Activated CD8-positive, alpha-beta memory T cell treated with anti-CD3 and anti-CD28 coated beads, Interleukin-2, amount 50 U/mL, for 4 hours (primary cell): Measurements from ENCODE around the gene NFATC3.

Experiments
- DNase-seq: peaks from one replicate; pipeline ENCODE4 v3.0.0-alpha.2; 2020

The NFATC3 gene

DNA sequence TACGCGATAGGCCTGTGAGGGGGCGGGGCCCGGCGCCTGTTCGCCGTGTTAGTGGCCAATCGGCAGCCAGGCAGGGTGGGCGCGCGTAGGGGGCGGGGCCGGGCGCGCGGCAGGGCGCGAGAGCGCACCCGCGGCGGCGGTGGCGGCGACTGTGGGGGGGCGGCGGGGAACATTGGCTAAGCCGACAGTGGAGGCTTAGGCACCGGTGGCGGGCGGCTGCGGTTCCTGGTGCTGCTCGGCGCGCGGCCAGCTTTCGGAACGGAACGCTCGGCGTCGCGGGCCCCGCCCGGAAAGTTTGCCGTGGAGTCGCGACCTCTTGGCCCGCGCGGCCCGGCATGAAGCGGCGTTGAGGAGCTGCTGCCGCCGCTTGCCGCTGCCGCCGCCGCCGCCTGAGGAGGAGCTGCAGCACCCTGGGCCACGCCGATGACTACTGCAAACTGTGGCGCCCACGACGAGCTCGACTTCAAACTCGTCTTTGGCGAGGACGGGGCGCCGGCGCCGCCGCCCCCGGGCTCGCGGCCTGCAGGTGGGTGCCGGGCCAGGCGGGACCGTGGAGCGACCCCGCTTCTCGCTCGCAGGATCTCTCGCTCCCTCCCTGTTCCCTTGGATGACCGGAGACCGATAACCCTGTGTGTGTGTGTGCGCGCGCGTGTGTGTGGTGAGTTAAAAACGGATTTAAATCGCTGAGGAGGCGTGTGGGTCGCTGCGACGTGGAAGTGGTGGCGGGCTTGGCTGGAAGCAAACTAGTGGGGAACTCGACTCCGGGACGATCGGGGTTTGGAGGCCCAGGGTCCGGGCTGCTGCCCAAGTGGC is at the start of gene NFATC3:
NFATC3 (plus strand) TSS at position 112 of the 813 bp plus-strand sequence; CDS start at position 424, 312 bp downstream.
- DNase-seq, result peak; percentile 99

GRCh38 chr16:68037841-68038597 is 47.2 kb upstream of the NFATC3 start:
- no peak for DNase-seq

DNA sequence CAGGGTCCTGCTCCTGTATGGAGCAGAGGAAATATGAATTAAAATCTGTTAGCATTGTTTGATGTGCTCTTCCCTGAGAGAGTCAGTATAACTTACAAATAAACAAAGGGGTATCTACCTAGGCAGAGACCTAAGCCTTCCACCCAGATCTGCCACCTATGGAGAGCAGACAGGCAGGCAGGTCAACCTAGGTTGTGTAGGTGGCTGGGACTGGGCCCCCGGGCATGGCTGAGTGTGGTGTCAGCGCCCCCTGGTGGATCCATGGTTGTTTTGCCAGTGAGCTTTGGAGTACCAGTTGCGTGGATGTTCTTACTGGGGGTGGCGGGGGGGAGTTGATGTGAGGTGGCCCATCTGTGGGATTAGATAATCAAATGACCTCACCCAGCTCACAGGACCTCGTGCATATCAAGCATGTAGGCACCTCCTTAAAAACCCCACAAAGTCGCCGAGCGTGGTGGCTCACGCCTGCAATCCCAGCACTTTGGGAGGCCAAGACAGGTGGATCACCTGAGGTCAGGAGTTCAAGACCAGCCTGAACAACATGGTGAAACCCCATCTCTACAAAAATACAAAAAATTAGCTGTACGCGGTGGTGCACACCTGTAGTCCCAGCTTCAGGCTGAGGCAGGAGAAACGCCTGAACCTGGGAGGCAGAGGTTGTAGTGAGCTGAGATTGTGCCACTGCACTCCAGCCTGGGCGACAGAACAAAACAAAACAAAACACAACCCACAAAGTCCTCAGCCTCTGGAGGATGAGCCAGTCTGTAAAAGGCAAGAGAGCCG is 44.5 kb upstream of the NFATC3 start:
- peak; percentile 91 for DNase-seq

DNA sequence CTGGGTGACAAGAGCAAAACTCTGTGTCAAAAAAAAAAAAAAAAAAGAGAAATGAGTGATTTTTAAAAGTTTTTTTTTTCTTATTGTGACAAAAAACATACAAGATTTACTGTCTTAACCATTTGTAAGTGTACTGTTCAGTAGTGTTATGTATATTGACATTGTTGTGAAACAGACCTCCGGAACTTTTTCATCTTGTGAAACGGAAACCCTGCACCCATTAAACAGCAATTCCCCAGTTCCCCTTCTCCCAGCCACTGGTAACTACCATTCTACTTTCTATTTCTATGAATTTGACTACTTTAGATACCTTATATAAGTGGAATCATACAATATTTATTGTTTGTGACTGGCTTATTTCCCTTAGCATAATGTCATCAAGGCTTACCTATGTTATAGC is 43.4 kb upstream of the NFATC3 start:
- DNase-seq, result no peak

DNA sequence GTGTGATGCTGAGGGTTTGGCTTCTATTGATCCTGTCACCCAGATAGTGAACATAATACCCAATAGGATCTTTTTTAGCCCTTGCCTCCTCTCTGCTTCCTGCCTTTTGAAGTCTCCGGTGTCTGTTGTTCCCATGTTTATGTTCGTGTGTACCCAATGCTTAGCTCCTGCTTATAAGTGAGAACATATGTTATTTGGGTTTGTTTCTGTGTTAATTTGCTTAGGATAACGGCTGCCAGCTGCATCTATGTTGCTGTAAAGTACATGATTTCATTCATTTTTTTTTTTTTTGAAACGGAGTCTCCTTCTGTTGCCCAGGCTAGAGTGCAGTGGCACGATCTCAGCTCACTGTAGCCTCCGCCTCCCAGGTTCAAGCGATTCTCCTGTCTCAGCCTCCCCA is 39.1 kb upstream of the NFATC3 start:
- DNase-seq, result no peak

DNA sequence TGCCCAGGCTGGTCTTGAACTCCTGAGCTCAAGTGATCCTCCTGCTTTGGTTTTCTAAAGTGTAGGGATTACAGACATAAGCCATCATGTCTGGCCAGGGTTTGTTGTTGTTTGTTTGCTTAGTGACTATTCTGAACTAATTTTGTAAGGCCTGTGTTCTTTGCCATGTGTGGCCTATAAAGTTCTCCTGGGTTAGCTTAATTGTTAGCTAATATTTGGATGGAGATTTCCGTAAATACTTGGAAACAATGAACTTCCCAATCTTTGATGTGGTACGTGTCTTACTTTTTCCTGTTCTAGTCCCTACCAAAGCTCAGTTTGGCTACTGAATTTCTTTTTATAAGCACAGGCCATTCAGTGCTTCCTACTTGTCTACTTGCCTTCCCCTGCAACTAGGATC is 37.2 kb upstream of the NFATC3 start:
- no peak for DNase-seq

DNA sequence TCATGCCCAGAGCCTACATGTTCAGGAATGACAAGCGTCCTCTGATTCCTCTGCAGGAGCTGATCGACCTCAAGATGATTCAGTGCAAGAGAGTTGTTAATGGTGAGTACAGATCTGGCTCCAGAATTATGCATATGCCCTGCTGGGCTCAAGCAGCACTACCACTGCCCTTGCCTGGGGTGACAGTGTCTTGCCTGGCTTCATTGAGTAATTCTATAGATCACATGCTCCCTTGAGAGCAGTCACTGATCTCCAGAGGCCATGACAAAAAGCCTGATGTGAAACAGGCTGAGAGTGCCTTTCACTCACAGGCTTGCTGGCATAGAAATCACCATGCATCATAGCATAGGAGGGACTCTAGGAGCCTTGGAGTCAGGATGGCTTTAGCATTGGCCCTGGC is 35.7 kb upstream of the NFATC3 start:
- DNase-seq, result no peak

DNA sequence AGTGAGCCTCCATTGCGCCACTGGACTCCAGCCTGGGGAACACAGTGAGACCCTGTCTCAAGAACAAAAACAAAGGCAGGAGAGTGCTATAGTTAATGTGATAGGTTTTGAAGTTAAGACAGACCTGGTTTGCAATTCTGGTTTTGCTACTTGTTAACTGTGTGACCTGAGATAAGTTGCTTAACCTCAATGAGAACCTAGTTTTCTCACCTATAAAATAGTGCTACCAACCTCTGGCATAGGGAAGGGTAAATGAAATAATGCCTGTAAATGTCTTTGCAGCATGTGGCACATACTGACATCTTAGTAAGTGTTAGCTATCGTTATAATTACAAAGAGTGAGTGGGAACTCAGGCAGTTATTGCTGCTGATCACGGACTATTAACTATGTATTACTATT is 29.8 kb upstream of the NFATC3 start:
- DNase-seq, result no peak

DNA sequence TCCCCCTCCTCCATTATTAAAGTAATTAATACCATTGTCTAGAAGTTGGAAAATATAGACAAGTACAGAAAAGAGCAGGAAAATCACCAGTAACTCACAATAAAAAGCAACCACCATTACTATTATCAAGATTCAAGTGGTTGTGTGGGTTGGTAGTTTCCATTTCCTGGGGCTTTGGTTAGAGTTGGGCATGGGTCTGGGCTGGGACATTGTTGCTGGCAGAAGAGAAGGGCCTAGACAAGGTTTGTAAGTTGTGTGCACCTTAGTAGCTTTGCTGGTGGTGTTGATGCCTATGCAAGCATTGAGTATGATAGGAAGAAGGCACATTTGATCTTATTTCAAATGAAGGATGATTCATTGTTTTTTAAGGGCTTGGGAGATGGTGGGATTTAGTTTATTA is 25.4 kb upstream of the NFATC3 start:
- DNase-seq, result no peak

- DNase-seq, result no peak
Measured at GRCh38 chr16:68061396-68061795, 23.8 kb upstream of the NFATC3 start.

- no peak for DNase-seq
Measured at GRCh38 chr16:68062910-68063393, 22.2 kb upstream of the NFATC3 start.

GRCh38 chr16:68064791-68065365 is 20.3 kb upstream of the NFATC3 start:
- peak; percentile 72 for DNase-seq

- DNase-seq, result no peak
Measured at GRCh38 chr16:68065716-68066305, 19.4 kb upstream of the NFATC3 start.

GRCh38 chr16:68066763-68067162 is 18.4 kb upstream of the NFATC3 start:
- no peak for DNase-seq

GRCh38 chr16:68068926-68069325 is 16.2 kb upstream of the NFATC3 start:
- DNase-seq, result no peak

- no peak for DNase-seq
Measured at GRCh38 chr16:68069511-68070248, 15.5 kb upstream of the NFATC3 start.

- DNase-seq, result no peak
Measured at GRCh38 chr16:68070249-68070730, 14.9 kb upstream of the NFATC3 start.

DNA sequence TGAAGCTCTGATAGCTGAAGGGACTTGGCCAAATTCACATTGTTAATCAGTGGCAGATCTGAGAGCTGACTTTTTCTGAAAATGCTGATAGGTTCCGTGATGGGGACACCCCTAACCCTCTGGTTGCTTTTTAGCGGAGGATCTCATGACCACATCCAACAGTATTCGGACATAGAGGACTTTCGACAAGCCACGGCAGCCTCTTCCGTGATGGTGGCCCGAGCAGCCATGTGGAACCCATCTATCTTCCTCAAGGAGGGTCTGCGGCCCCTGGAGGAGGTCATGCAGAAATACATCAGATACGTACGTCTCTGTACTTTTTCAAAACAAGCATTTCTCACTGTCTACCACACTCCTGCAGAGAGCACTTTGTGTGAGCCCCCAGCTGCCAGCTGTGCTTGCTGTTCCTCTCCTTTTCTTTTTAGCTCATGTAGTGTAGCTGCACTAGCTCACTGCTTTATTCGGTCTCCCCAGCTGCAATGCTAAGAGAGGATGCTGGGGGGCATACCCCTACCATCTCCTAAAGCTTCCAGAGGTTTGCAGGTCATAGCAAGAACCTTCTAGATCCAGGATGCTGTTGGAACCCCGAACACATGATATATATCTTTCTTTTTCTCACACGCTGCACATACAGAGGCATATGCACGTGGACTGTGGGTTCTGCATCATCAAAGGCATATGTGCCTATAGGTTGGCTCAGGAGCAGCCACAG is 14.2 kb upstream of the NFATC3 start:
- DNase-seq, result no peak

- no peak for DNase-seq
Measured at GRCh38 chr16:68071518-68071901, 13.7 kb upstream of the NFATC3 start.

DNA sequence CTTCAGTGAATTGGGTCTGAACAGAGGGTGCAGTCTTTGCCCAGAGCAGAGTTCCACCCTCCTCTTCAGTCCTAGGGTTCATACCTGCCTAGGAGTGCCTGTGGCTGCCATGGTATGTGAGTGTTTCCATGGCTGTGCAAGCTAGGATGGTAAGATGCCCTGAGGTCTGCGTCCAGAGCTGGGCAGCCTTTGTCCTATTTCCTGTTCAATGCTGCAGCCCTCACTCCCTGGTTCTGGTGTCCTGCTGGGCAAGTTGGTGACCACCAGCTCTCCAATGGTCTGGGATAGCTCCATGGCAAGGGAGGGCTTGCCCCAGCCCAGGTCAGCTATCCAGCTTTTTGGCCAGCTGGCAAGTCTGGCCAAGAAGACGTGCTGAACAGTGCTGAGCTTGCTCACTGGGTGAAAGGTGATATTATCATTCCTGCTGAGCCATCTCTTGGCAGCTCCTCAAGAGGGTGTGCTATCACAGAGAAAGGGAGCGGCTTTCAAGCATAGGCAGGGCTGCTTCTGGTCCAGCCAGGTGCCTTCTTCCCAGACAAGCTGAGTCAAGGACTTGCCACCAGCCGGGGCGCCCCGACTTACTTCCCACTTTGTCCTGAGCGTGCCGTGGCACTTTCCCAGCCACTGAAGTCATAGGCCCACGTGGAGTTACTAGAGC is 13.0 kb upstream of the NFATC3 start:
- DNase-seq, result no peak
